PC-9 (cell line): ENCODE results near the gene SUPV3L1. TPM values are rescaled to one million over a fixed set of nuclear protein-coding genes. Genes with fewer than 3 reads are reported as not detected.

Experiments used
- BruUV-seq: library from RNA; stranded (reverse); fragments of 400-500 nt; replicated peaks from 2 replicates; lab custom pipeline; 2021; lab: Mats Ljungman, UMichigan
- CTCF ChIA-PET: fragments of 300-600 bp; sonication (Branson Sonifier 250); formaldehyde crosslinking; loops from one replicate; lab custom pipeline; 2022; ENCODE audit warnings: antibody characterized with exemption; lab: Charles Lee
- POLR2A ChIA-PET: fragments of 300-600 bp; sonication (Branson Sonifier 250); formaldehyde crosslinking; loops from one replicate; lab custom pipeline; 2022; ENCODE audit warnings: antibody characterized with exemption; ENCODE audit not compliant: unreplicated experiment; lab: Charles Lee
- DNase-seq, 2 experiments: peaks; one replicate each; pipeline versions ENCODE4 v3.0.0 to v3.0.0-alpha.2; 2015 to 2022; ENCODE audit warnings: mixed read lengths in 1 of 2
- H2AFZ ChIP-seq: fragments of 200-600 bp; sonication (generic); 2 replicates; pipeline ENCODE4 v1.8.1; 2017; ENCODE audit warnings: antibody characterized with exemption
- H3F3A ChIP-seq: fragments of 200-600 bp; sonication (generic); 2 replicates; pipeline ENCODE4 v1.8.1; 2017; ENCODE audit warnings: antibody characterized with exemption, mild to moderate bottlenecking, low read depth; ENCODE audit not compliant: insufficient read depth
- H3K27ac ChIP-seq: fragments of 200-600 bp; sonication (generic); 2 replicates; pipeline ENCODE4 v1.6.1; 2016; ENCODE audit warnings: mixed run types
- H3K27me3 ChIP-seq: fragments of 200-600 bp; sonication (generic); 2 replicates; pipeline ENCODE4 v1.6.1; 2016; ENCODE audit warnings: low read depth, mixed run types; ENCODE audit not compliant: insufficient read depth
- H3K36me3 ChIP-seq: fragments of 200-600 bp; sonication (generic); 2 replicates; pipeline ENCODE4 v1.6.1; 2016; ENCODE audit warnings: low read depth, mixed run types
- H3K4me1 ChIP-seq: fragments of 200-600 bp; sonication (generic); replicated peaks from 2 replicates; pipeline ENCODE4 v1.6.1; 2016; ENCODE audit warnings: mixed run types; ENCODE audit not compliant: insufficient read depth
- H3K4me2 ChIP-seq: fragments of 200-600 bp; sonication (generic); 2 replicates; pipeline ENCODE4 v1.6.1; 2017; ENCODE audit warnings: mixed run types
- H3K4me3 ChIP-seq: fragments of 200-600 bp; sonication (generic); 2 replicates; pipeline ENCODE4 v1.6.1; 2016; ENCODE audit warnings: mixed run types
- H3K79me2 ChIP-seq: fragments of 200-600 bp; sonication (generic); 2 replicates; pipeline ENCODE4 v1.6.1; 2017; ENCODE audit warnings: low read depth, mixed run types
- H3K9me2 ChIP-seq: fragments of 200-600 bp; sonication (generic); 2 replicates; pipeline ENCODE4 v1.8.1; 2017; ENCODE audit warnings: mild to moderate bottlenecking; ENCODE audit not compliant: insufficient read depth
- H3K9me3 ChIP-seq: fragments of 200-600 bp; sonication (generic); 2 replicates; pipeline ENCODE4 v1.8.1; 2016; ENCODE audit warnings: low read depth; ENCODE audit not compliant: insufficient read depth
- H4K20me1 ChIP-seq: fragments of 200-600 bp; sonication (generic); 2 replicates; pipeline ENCODE4 v1.8.1; 2017; ENCODE audit not compliant: insufficient read depth
- EZH2 ChIP-seq: fragments of 200-600 bp; sonication (generic); IDR thresholded peaks from 2 replicates; pipeline ENCODE4 v1.8.0; 2017; ENCODE audit warnings: antibody characterized with exemption, low read depth
- intact Hi-C: fragments of 100-400 bp; cut with micrococcal nuclease; formaldehyde crosslinking; loops from one replicate; pipeline ENCODE4 v1.10.0; 2022; ENCODE audit not compliant: unreplicated experiment
- total RNA-seq: library from RNA; stranded (reverse); gene quantifications from 2 replicates; pipeline ENCODE4 v1.2.3, GENCODE V29; 2021
- TF ChIP-seq, protein P1 (sequence below): fragments of 200-600 bp; sonication (generic); conservative IDR thresholded peaks from 2 replicates; pipeline ENCODE4 v1.6.1; 2017; ENCODE audit warnings: mixed run types, antibody characterized with exemption, mild to moderate bottlenecking, moderate library complexity

Gene SUPV3L1
- total RNA-seq, 1 experiment from 2014 or later: 55.7 TPM

DNA sequence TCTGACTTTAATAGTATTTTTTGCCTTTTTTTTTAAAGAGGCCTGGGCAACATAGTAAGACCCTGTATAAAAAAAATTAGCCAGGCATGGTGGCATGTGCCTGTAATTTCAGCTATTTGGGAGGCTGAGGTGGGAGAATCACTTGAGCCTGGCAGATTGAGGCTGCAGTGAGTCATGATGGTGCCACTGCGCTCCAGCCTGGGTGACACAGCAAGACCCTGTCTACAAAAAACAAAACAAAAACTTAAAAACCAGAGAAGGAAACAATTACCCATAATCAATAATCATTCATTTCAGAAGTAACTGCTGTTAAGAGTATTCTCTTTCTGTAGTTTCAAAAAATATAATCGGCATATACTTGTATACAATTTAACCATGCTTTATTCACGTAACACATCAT, 28.1 kb upstream of the SUPV3L1 start:
- Histone ChIP-seq H3K79me2 (peaks cover 20% of the 10 kb centered on the region), H3K27me3 (no peaks in the 10 kb centered on the region), H3F3A (peaks cover 27% of the 10 kb centered on the region), H3K4me1 (no peaks in the 10 kb centered on the region), H3K4me3 (no peak overlapping the region), H3K36me3 (peaks cover 5% of the 10 kb centered on the region; the same call in 1 of the 2 replicates), H2AFZ (no peak overlapping the region), H4K20me1 (peaks cover 35% of the 10 kb centered on the region), H3K9me2 (no peaks in the 10 kb centered on the region; the same call in 1 of the 2 replicates), H3K4me2 (no peak overlapping the region), H3K9me3 (no peaks in the 10 kb centered on the region), H3K27ac (no peak overlapping the region)
- ChIA-PET CTCF (no interaction called here), POLR2A (no interaction called here)
- intact Hi-C loops: no loop called here
- no TSS peak for BruUV-seq
- DNase-seq: no peak
- TF ChIP-seq EZH2: no peak
- TF ChIP-seq, protein P1, sequence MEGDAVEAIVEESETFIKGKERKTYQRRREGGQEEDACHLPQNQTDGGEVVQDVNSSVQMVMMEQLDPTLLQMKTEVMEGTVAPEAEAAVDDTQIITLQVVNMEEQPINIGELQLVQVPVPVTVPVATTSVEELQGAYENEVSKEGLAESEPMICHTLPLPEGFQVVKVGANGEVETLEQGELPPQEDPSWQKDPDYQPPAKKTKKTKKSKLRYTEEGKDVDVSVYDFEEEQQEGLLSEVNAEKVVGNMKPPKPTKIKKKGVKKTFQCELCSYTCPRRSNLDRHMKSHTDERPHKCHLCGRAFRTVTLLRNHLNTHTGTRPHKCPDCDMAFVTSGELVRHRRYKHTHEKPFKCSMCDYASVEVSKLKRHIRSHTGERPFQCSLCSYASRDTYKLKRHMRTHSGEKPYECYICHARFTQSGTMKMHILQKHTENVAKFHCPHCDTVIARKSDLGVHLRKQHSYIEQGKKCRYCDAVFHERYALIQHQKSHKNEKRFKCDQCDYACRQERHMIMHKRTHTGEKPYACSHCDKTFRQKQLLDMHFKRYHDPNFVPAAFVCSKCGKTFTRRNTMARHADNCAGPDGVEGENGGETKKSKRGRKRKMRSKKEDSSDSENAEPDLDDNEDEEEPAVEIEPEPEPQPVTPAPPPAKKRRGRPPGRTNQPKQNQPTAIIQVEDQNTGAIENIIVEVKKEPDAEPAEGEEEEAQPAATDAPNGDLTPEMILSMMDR: no peak

DNA sequence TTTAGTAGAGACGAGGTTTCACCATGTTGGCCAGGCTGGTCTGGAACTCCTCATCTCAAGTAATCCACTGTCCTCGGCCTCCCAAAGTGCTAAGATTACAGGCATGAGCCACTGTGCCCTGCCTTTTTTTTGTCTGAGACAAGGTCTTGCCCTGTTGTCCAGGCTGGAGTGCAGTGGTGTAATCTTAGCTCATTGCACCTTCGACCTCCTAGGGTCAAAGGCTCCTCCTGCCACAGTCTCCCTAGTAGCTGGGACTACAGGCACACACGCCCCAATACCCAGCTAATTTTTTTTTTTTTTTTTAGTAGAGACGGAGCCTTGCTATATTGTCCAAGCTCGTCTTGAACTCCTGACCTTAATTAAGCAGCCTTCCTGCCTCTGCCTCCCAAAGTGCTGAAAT, 26.8 kb upstream of the SUPV3L1 start:
- no peaks in the 10 kb centered on the region; the same call in 1 of the 2 replicates for H3K9me2 ChIP-seq
- peaks cover 11% of the 10 kb centered on the region for H3K79me2 ChIP-seq
- no peak overlapping the region for H3K4me3 ChIP-seq

DNA sequence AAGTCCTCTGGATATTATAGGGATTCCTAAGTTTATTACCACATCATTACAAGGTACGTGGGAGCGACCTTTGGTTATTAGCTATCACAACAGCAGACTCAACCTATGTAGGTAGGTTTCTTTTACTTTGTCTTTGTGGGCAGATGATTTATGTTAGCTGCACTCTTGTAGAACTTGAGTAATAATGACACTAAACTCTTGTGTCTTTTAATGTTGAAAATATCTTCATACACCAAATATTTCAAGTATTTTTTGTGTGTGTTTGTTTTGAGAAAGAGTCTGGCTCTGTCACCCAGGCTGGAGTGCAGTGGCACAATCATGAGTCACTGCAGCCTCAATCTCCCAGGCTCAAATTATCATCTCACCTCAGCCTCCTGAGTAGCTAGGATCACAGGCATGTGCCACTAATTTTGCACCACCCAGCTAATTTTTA, 19.2 kb upstream of the SUPV3L1 start:
- Histone ChIP-seq H3K27me3 (no peaks in the 10 kb centered on the region), H3K4me2 (no peak overlapping the region), H3K4me3 (no peak overlapping the region), H3K4me1 (0 out of 2 replicates have a peak, but pooled peaks cover 5% of the 10 kb centered on the region), H3K9me3 (no peaks in the 10 kb centered on the region), H3K27ac (peak overlapping the region; percentile 25; the same call in 1 of the 2 replicates), H3K9me2 (no peaks in the 10 kb centered on the region; the same call in 1 of the 2 replicates), H4K20me1 (peaks cover 10% of the 10 kb centered on the region), H2AFZ (no peak overlapping the region), H3F3A (peaks cover 35% of the 10 kb centered on the region), H3K36me3 (peaks cover 33% of the 10 kb centered on the region), H3K79me2 (peaks cover 8% of the 10 kb centered on the region)
- ChIA-PET POLR2A (no interaction called here), CTCF (interaction anchor here (0.6 kb wide), 1 partner anchor 117 kb away, joined by 4 read pairs; no protein-coding TSS in a partner anchor)
- no peak for TF ChIP-seq EZH2
- TF ChIP-seq, protein P1: no peak
- peak in 1 of 2 experiments; percentile 80 for DNase-seq
- no TSS peak for BruUV-seq
- intact Hi-C loops: no loop called here

More for the DNA sequence above, 26.8 kb upstream of the SUPV3L1 start:
- H4K20me1 ChIP-seq: peaks cover 32% of the 10 kb centered on the region
- no peak overlapping the region for H2AFZ ChIP-seq
- H3K27ac ChIP-seq: no peak overlapping the region
- peaks cover 33% of the 10 kb centered on the region for H3F3A ChIP-seq
- H3K27me3 ChIP-seq: no peaks in the 10 kb centered on the region
- no TSS peak for BruUV-seq
- H3K36me3 ChIP-seq: peaks cover 17% of the 10 kb centered on the region
- no peak overlapping the region for H3K4me2 ChIP-seq
- ChIA-PET POLR2A (no interaction called here), CTCF (no interaction called here)
- no peaks in the 10 kb centered on the region for H3K9me3 ChIP-seq
- intact Hi-C loops: no loop called here
- DNase-seq: no peak
- no peaks in the 10 kb centered on the region for H3K4me1 ChIP-seq
- TF ChIP-seq, protein P1: no peak
- no peak for TF ChIP-seq EZH2
